NAMALWA (cell line): Measurements from ENCODE around the gene CAPN11.
A peak's percentile ranks its signal among the peaks of the same experiment; 100 is the strongest.

ENCODE experiments used
- DNase-seq: peaks from one replicate; pipeline ENCODE4 v3.0.0-alpha.2; 2015; ENCODE audit warnings: low spot score

The CAPN11 gene

DNA sequence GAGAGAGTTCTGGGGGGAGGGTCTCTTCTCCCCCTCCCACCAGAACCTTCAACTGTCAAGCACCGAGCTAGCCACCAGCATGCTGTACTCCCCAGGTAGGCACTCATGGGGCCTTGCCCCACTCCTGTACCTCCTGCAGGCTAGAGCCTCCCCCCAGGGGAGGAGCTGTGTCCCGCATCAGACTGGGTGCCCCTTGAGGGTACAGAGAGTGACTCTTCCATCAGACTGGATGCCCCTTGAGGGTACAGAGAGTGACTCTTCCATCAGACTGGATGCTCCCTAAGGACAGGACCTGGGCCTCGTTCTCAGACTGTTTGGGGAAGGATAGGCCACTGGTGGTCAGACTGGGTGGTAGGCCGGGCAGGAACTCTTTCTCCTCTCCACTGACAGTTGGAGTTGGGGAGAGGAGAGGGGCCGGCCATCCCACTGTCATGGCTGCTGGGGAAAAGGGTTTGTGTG lies at the start of gene CAPN11:
Gene CAPN11 (plus strand): TSS at position 51 of the 459 bp plus-strand sequence. CDS start 29 bp downstream, at position 80.
- DNase-seq: no peak

- DNase-seq: no peak
Measured at GRCh38 chr6:44109212-44109611, 49.4 kb upstream of the CAPN11 start.

GRCh38 chr6:44110005-44110676 lies 48.5 kb upstream of the CAPN11 start:
- no peak for DNase-seq

- DNase-seq: no peak
Measured at GRCh38 chr6:44110966-44111365, 47.7 kb upstream of the CAPN11 start.

- DNase-seq: no peak
Measured at GRCh38 chr6:44111434-44112417, 46.9 kb upstream of the CAPN11 start.

- no peak for DNase-seq
Measured at GRCh38 chr6:44113414-44113813, 45.2 kb upstream of the CAPN11 start.

DNA sequence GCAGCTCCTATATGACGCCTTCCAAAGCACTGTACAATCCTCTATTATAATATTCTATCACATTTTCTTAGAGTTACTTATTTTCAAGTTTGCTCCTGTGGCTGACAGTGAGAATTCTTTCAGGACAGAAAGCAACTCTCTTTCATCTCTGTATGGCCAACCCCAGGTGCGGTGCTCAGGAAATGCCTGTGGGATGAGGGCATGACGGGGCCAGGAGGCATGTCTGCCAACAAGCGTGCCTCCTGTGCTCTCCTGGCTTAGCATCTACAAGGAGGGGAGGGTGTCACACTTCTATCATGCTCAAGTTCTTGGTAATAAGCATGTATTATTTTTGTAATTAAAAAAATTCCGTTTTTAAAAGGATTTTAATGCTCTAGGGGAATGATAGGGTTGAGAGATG lies 42.8 kb upstream of the CAPN11 start:
- no peak for DNase-seq

DNA sequence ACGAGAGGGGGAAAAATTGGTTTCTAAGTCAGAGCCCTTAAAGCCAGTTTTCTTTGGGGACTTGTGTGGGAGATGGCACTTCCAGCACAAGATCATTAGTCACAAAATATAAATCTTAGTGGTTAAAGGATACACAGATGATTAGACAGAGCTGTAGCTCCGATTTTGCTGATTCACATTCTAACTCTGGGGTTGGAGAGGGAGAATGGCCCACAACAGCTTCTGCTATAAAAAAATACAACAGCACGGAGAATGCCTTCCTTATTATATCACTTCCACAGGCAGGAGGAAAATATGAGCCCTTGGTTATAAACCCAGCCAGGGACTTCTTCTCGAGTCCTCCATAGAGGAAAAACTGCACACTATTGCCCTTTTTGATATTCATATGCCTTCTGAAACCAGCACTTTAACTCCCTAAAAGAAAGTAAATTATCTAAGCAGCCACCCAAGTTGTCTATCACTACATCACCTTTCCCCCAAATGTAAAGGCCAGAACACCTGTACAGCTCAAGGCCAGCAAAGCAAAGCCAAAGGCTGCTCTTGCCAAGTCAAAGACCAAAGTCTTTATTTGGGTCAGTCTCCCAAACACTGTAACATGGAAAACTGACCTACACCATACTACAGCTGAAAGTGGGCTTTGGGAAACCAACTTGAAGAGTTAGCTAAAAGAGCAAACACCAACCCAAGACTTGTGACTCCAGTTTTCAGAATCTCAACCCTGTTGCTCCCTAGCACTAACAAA lies 41.8 kb upstream of the CAPN11 start:
- no peak for DNase-seq

- no peak for DNase-seq
Measured at GRCh38 chr6:44117397-44118128, 41.1 kb upstream of the CAPN11 start.

GRCh38 chr6:44119704-44120262 lies 38.8 kb upstream of the CAPN11 start:
- DNase-seq: no peak

DNA sequence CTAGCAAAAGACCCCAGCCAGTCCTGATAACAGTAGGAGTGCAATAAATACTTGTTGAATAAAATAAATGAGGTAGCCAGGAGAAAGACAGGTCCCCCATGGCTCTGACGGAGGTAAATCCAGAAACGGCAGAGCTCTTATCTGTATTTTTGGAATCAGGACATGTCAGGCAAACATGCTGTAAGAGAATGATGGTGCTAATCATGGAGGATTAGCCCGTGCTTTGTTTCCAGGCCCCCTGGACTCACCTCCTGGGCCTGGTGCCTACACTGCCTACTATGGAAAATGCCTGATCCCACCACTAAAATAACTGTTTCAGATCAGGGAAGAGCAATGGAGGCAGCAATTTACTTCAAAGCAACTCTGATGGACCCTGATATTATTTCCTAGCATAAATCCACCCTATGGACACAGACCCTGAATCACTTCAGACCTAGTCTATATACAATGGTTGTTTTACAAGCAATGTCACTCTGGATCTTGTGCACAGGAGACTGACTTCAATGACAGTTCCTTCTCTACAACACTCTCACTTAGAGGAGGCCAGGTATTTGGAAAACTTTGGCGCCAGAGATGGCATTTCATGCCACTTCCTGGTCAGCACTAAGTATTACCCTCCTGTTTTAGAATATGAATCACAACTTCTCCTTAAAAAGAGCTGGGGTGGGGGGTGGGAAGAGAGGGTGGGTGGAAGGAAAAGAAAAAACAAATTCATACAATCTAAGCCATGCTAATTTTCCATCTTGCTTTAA lies 37.8 kb upstream of the CAPN11 start:
- no peak for DNase-seq

DNA sequence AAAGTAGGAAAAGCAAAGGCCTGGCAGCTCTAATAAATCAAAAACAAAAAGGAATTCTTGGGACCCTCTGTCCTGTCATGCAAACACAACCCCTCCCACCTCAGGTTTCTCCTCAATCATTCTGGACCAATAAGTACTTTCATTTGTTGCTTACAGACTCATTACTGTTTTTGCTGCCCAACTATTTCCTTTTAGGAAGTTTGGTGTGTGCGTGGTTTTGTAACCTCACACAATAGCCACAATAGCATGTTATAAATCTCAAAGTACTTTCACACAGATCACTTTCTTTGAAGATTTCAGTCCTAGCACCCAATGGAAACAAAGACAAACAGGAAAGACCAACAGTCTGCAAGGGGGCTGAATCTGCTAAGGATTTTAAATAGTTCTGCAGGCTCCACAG lies 35.8 kb upstream of the CAPN11 start:
- no peak for DNase-seq

DNA sequence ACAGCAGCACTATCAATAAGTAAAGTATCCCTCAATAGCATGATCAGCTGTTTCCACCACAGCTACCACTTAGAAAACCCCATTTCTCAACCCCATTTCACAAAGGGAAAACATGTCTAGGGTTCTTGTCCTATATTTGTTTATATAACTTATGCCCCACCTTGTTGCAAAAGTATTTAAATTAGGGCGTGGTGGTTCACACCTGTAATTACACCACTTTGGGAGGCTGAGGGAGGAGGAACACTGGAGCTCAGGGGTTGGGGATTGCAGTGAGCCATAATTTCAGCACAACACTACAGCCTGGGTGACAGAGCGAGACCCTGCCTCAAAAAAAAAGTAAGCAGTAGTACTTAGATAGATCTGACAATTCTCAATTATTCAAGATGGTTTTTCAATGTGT lies 35.1 kb upstream of the CAPN11 start:
- no peak for DNase-seq

- DNase-seq: peak; percentile 62
Measured at GRCh38 chr6:44126320-44127149, 32.1 kb upstream of the CAPN11 start.

DNA sequence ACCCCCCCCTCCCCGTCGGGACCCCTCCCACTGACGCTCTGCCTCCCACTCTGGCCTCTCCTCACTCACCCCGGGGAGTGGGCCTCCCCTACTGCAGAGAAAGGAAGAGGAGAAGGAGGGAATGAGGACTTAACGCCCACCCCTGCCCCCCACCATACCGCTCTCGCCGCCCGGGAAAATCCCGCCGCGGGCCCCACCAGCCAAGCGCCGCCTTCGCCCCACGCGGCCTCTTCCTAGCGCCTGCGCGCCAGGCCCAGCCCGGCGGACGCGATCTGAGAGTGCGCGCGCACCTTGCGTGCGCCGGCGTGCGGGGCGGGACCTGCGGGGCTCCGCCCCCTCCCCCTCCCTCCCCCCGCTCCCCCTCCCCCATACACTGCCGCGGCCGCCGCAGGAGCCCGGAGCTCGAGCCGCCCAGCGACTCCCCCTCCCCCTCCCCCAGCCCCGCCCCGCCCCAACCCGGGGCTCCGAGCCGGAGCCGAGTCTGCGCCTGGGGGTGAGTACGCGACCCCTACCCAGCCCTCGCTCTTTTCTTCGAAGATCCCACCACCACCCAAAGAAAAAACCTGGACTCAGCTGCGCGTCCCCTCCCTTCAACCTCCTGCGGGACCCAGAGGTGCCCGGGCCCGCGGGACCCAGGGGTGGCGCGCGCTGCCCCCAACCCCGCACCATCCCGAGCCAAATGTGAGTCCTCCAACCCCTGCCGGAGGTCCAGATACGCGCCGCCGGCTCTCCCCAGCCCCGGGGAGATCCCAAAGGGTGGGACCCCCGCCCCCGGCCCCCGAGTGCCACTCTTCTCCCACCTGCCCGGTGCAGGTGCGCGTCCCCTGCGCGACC lies 31.2 kb upstream of the CAPN11 start, which contains the start of the genes MRPL14 and TMEM63B:
Gene MRPL14 (minus strand): TSS at position 267 of the 834 bp plus-strand sequence. CDS start 10,841 bp downstream, outside the sequence.
Gene TMEM63B (plus strand): TSS at position 369 of the 834 bp plus-strand sequence. CDS start 7,031 bp downstream, outside the sequence.
- peak; percentile 89 for DNase-seq

DNA sequence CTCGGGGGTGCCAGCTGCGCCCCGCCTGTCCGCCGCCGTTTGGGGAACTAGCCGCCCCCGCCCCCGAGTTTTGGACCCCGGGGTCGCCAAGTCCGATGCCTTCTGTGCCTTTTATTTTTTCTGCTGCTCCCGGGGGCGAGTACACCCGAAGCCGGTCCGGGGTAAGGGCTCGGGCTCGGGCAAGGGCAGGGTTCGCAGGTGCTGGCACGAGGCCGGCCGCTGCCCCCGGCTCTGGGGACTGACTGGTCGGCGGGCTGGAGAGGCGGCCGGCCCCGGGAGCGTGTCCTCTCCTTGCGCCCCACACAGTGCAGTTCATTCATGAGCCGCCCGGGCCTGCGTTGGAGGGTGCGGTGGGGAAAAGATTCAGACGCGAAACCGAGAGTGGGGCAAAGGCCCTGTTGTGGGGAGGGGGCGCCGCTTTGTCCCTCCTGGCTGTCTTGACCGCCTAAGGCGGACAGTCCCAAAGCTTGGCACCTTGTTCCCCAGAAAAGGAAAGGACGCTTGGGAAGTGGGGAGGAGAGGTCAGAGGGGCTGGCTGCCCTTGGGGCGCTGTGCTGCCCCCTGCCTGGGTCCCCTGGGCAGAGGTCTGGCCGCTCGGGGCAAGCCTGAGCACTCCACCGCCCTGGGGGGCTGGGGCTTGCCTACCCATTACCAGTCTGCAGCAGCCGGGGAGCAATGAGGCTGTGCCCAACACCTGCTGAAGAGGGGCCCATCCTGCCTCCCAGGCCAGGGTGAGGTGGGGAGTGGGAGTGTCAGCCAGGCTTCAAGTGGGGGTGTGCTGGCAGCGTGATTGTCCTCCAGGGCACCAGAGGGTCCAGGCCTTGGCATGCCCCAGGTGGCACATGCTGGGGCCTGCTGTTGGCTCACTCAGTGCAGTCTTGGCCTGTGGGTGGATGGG lies 30.4 kb upstream of the CAPN11 start:
- no peak for DNase-seq

DNA sequence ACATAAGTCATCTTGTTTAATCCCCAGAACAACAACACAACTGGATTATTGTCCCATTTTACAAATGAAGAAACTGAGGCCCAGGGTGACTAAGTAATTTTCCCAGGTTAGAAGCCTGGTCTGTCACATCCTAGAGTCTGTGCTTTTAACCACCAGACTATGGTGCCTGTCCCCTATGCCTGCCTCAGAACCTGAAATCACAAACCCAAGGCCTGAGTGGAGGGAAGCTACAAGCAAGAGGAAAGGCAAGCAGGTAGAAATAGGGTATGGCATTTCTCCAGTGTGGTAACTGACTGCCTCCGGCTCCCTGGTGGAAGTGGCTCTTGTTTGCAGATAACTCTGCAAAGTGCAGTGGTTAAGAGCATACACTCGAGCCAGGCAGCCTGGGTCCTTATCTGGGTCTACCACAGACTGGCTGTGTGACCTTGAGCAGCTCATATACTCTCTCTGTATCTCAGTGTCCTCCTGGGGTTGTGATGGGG lies 28.7 kb upstream of the CAPN11 start:
- no peak for DNase-seq
